GM19043 (cell line): ENCODE results near the gene PREX1.
"Not testable (repeated sequence)": the region's sequence is repeated elsewhere in the genome, so short reads cannot be mapped to it uniquely, and the experiment has no call there.

Experiments used
- ATAC-seq: cut with Tn5 transposase; IDR thresholded peaks from one replicate; pipeline ENCODE4 v1.9.1; 2021; ENCODE audit warnings: low read depth; ENCODE audit not compliant: unreplicated experiment

The PREX1 gene

DNA sequence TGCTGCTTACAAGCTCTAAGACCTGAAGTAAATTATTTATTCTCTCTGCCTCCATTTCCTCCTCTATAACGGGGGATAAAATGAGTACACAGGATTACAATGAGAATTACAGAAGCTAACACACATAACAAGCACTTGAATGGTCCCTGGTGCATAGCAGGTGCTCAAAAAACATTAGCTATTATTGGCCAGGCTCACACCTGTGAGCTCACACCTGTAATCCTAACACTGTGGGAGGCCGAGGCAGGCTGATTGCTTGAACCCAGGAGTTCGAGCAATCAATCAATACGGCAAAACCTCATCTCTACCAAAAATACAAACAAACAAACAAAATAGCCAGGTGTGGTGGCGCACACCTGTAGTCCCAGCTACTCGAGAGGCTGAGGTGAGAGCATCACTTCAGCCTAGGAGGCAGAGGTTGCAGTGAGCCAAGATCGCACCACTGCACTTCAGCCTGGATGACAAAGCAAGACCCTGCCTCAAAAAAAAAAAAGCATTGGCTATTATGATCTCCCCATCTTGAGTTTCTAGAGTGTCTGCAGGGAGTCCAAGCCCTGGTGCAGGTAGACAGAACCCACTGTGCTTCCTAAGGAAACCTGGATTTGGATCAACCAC is 68.1 kb downstream of the PREX1 start:
- ATAC-seq: no peak

DNA sequence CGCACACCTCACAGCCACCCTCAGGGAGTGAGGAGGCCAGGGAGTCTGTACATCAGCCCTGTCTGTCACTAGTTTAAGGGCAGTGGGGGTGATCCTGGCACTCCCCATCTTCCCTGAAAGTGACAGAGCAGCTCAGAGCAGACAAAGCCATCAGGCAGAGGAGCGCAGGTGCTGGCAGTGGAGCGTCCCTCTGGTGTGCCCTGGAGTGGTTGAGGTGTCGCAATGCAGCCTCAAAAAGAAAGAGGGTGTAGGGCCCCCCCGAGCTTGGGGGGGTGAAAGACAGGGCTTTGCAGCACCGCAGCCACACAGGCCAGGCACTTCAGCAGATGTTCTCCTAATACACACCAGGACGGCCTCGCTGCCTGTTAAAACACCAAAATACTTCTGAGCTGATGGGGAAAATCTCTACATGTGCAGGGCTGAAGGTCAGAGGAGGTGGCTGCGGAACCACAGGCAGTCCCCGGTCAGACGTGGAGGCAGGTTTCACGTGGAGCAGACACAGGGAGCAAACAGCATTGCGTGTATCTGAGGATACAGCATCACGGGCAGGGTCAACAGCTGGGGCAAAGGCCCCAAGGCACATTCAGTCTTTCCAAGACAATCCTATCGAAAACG is 69.5 kb downstream of the PREX1 start:
- no peak for ATAC-seq

DNA sequence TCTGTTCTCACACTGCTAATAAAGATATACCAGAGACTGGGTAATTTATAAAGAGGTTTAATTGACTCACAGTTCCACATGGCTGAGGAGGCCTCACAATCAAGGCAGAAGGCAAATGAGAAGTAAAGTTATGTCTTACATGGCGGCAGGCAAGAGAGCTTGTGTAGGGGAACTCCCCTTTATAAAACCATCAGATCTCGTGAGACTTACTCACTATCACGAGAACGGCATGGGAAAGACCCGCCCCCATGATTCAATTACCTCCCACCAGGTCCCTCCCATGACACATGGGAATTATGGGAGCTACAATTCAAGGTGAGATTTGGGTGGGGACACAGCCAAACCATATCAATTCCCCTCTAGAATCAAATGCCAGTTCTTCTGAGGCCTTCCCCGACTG is 71.0 kb downstream of the PREX1 start:
- not testable (repeated sequence) for ATAC-seq

DNA sequence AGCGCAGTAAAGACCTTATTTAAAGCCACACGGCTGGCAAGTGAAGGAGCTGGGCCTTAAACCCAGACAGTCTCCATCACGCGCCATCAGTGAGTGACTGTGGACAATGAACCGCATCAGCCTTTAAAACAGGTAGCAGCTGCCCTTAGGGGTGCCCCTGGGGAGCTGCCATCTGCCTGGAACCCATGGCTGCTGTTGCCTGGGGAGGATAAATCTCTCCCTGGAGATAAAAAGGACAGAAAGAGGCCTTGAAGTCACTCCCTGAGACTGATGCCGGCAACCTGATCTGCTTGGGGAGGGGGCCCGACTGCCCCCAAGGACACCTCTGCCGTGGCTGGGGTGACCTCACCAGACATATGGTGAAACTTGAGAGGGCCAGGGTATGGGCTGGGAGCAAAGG is 73.5 kb downstream of the PREX1 start:
- no peak for ATAC-seq

DNA sequence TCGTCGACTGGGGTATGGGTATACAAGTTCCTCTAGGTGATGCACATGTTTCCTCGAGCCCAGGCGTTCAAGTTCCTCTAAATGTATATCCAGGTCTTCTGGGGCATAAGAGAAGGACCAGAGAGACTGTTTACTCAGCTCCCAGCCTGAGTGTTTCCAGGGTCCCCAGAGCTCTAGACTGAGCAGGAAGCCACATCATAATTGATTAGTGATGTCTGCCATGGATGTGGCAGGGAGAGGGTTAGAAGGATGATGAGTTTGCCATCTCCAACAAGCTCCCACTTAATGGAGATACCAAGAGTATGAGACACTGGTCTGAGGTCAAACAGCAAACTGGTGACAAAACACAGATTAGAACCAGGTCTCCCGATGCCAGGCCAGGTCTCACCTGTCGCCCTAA is 74.8 kb downstream of the PREX1 start:
- no peak for ATAC-seq

DNA sequence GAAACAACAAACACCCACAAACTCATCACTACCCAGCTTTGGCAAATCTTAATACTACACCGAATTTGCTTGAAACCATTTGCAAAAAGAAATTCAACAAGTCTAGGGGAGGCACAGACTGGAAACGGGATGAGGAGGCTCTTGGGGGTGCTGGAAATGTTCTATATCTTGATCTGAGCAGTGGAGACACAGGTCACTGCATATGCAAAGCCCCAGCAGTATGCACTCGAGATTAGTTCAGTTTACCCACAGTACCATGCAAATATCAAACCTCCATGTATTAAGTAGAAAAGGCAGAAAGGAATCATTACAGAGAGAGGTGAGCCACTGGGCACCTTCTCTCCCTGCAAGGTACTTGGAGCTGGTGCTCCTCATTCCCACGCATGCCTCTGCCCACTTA is 75.9 kb downstream of the PREX1 start:
- ATAC-seq: no peak

DNA sequence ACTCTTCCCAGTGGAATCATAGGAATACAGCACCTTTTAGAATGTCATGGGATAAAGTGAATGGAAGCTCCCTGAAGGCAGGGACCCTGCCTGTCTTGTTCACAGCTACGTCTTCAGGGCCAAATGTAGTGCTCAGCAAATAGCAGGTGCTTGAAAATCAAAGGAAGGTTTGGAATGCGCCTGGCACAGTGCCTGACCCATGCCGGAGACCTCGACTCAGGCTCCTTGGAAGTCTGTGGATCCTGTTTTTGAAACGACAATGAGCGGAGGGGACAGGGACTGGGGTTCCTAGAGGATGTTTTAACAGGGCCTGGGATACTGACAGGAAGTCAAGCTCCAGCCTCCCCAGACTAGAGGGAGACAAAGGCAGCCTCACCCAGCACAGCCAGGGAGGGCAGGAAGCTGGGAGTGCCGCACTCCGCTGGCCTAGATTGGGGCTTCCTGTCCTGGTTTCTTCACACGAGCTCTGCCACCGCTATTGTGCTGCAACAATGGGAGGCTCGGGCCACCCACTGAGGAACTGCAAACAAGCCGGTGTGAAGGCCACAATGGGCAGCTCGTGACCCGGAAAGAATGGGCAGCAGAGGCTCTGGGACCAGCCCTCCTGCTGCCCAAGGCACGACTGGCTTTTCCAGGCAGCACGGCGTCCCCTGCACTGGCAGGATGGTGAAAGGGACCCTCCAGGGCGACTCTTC is 76.7 kb downstream of the PREX1 start:
- ATAC-seq: no peak

DNA sequence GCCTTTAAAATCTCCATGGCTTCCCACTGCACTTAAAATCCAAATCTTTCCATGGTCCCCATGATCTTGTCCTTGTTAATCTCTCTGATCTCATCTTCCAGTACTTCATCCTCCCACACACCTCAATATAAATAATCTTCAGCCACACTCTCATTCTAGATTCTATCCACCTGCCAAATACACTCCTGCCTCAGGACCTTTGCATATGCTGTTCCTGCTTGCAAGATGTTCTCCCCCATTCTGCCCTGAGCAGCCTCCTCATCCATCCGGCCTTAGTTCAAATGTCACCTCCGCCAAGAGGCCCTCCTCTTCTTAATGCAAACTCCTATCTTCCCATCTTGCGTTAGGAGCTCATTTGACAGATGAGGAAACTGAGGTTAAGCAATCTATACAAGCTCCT is 77.4 kb downstream of the PREX1 start:
- no peak for ATAC-seq

DNA sequence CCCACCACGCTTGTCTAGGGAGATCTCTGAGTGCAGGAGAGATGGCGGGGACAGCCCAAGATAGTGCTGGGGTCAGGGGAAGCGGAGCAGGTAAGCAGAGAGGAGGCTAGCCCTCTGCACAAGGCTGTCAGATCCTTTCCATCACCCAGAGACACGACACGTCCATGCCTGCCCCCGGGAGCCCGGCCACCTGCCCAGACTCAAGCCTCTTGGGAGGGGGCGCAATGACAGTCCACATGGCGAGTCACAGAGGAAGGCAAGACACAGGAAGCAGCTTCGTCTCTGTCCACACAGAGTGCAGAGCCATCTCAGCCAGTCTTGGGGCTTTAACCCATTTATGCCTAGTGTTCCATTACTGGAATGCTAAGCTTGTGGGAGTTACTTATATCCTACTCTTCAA is 78.4 kb downstream of the PREX1 start:
- no peak for ATAC-seq

DNA sequence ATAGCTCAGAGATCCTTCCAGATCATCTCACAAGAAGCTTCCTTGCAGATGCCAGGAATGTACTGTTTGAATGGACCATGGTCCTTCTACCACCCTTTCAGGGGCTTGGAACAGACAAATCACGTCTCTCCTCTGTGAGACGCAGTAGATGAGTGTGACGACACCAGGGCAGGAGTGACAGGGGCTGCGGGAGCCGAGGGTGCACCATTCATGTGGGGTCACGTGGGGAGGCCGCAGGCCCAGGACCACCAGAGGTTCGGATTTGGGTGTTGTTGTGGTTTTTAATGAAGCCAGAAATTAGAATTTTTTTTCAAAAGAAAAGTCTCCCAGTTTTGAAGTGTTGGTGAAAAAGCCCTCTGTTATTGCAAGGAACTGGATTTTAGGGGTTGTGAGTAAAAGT is 79.2 kb downstream of the PREX1 start:
- no peak for ATAC-seq

DNA sequence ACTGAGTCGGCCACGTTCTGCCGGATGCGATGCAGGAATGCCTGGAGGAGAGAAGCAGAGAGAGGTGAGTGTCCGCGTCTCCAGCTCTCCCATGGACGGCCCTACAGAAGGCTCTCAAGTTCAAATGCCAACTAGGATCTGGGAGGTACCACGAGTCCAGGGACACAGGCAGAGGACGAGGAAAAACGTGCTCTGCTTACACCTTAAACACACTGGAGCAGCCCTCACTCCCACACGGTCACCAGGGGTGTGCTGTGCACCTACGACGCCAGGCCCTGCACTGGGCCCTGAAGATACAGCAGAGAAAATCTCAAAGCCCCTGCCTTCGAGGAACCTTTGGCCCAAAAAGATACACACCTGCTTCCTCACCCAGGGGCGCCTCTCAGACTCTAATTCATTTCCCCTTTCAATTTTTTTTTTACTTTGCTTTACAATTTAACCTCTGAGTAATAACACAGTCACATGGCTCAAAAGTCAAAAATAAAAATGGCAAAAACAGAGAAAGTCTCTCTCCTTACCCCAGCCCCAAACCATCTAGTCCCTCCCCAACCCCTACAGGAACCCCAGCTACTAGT is 79.9 kb downstream of the PREX1 start:
- no peak for ATAC-seq

DNA sequence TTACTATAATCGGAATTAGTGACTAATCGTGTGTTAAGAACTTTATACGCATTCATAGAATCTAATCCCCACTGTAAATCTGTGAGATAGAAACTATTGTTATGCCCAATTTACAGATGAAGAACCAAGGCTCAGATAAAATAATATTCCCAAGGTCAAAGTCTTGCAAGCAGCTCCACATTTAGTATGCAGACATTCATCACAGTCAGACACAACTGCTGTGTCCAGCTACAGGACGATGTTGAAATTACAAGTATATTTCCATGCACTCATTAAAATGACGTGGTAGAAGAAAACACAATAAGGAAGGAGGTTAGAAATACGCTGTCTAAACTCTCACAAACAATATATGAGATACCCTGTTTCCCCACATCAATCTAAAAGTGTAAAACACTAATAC is 82.5 kb downstream of the PREX1 start:
- ATAC-seq: no peak

DNA sequence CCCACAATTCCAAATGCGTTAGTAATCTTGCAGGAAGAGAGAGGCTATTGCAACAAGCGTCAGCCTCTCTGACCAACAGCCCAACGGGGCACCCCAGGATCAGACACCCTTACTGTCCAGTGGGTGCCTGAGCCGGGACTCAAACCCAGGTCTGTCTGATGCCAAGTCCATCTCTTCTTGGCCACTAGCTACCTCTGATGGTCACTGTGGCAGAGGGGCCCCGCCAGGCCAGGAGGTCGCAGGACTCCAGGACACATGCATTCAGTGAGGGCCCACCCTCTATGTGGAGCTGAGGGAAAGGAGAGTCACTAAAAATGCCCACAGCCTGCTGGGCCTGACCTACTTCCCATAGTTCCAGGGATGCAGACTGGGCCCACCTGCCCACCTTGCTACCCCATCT is 83.3 kb downstream of the PREX1 start:
- ATAC-seq: no peak

DNA sequence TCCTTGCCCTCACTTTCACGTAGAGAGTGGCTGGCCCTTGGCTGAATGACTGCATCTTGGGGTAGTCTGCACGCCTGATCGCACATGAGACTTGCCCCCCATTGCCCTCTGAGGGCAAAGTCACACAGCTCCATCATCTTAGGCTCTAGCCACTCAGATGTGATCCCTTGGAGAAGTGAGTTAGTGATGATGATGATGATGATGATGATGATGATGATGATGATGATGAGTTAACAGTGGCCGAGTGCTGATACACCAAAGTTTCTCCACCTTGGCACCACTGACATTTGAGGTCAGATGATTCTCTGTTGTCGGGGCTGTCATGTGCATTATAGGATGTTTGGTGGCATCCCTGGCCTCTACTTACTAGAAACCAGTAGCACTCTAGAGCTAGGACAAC is 84.0 kb downstream of the PREX1 start:
- no peak for ATAC-seq

DNA sequence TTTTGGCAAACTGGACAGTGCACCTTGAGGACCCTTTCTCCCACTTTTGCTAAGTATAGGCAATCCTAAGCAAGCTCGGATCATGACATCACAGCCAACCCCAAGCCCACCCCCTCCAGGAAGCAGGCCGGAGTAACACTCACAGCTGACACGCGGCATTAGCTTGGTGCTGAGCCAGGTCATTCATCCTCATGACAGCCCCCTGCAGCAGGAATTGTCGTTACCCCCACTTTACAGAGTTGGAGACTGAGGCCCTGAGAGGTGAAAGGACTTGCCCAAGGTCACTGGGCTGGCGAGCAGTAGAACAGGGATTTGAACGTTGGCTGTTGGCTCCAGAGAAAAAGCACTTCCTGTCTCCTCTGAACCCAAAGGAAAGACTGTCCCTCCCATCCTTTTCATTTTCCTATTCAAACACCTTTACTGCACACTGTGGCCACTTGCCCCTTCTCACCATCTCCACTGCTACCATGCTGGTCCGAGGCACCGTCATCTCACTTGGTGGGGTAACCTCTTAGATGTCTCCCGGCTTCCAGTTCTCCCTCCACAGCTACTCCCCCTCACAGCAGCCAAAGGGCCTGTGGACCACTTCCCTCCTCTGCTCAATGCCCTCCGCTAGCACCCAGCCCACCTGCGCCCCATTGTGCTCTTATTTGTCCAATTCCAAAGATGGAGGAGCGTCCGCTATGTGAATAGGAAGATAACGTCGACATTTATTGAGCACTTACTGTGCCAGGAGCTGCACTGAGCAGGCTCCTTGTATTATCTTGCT is 84.7 kb downstream of the PREX1 start:
- no peak for ATAC-seq

DNA sequence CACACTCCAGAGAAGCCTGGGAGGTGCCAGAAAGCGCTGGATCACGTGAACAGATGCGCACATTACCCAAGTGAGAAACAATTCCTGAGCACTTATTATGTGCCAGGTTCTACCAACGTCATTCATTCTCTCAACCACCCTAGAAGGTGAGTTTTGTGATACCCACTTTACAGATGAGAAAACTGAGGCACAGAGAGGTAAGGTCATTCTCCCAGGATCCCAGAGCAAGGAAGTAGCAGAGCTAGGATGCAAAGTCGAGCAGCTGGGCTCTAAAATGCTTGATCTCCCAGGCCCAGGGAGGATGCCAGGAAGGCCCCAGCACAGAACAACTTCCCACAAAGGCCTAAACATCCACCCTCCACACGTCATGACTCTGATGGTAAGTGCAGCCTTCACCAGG is 85.6 kb downstream of the PREX1 start:
- no peak for ATAC-seq

DNA sequence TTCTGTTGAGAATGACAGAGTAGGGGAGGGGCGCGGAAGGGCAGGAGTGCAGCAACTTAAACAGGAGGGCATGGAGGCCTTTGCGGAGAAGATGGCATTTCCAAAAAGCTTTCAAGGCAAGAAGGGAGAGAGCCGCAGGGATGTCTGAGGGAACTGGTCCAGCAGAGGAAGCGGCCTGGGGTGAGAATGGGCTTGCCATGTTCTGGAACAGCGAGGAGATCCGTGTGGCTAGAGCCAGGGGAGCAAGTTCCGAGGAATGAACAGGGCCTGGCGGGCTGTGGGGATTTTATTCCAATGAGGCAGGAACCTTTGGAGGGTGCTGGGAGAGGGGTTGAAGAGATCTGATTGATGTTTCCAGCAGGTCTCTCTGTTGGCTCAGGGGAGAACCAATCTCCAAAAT is 86.1 kb downstream of the PREX1 start:
- no peak for ATAC-seq

DNA sequence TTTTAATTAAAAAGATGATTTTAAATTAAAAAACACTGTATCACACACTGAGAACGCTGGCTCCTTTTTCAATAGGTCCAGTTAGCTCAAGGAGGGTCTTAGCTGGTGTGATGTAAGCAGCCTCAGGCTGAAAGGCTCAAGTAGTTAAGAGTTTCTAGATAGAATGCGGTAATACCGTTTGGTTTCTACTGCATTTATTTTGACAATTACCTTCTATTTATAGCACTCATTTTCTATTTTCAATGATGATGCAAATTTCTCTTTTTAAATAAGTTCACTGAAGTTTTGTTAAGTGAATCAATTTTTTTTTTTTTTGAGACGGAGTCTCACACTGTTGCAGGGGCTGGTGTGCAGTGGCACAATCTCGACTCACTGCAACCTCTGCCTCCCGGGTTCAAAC is 87.1 kb downstream of the PREX1 start:
- no peak for ATAC-seq

DNA sequence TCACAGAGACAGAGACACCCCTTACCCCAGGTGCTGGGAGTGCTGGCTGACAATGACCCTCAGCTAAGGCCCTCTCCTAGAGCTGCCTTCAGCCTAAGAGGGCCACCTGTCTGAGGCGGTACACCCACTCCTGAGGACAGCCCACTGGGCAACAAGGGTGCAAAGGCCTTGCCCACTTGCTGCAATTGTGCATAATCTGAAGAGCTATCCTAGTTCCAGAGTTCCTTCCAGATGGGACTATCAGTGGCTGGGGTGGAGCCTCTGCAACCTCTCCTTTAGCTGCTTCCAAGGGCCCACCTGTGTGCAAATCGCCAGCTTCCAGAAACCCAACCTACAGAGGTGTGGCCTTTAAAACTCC is 87.5 kb downstream of the PREX1 start:
- no peak for ATAC-seq

DNA sequence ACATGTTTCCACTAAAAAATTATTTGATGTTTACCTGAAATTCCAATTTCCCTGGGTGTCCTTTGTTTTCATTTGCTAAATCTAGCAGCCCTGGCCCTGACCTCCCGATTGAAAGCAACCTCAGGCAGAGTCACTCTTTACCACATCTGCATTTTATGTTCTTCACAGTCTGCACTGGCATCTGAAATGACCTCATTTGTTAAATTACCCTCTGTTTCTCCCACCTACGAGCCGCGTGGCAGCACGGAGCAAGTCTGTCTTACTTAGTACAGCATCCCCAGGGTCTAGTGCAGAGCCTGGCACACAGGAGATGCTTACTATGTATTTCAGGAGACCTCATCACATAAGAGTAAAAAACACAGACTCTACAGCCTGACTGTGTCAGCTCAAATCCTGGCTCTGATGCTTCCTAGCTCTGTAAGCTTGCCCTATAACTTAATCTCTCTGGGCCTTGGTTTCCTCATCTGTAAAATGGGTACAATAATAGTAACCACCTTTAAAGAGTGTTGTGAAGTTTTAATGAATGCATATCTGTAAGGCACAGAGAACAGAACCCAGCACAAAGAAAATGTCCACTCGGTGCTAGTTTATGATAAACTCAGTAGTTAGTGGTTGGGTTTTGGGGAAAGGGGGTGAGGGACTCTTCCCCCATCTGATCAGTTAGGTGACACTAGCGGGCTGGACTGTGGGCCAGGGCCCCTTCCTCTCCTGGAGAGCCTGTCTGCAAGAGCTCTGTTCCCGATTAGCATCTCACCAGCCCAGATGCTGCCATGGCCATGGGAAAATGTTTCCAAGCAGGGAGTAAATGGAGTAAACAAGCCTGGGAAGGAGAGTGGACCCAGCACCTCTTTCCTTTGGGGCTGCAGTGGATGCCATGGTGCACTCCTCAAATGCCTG is 88.2 kb downstream of the PREX1 start:
- no peak for ATAC-seq
